NCI-H526 treated with DMSO at 0.1 percent for 48 hours (cell line): ENCODE results near the gene TCP11L2.

Experiments used
- DNase-seq: peaks from one replicate; lab custom pipeline; 2025; lab: John Stamatoyannopoulos, UW

Gene TCP11L2

DNA sequence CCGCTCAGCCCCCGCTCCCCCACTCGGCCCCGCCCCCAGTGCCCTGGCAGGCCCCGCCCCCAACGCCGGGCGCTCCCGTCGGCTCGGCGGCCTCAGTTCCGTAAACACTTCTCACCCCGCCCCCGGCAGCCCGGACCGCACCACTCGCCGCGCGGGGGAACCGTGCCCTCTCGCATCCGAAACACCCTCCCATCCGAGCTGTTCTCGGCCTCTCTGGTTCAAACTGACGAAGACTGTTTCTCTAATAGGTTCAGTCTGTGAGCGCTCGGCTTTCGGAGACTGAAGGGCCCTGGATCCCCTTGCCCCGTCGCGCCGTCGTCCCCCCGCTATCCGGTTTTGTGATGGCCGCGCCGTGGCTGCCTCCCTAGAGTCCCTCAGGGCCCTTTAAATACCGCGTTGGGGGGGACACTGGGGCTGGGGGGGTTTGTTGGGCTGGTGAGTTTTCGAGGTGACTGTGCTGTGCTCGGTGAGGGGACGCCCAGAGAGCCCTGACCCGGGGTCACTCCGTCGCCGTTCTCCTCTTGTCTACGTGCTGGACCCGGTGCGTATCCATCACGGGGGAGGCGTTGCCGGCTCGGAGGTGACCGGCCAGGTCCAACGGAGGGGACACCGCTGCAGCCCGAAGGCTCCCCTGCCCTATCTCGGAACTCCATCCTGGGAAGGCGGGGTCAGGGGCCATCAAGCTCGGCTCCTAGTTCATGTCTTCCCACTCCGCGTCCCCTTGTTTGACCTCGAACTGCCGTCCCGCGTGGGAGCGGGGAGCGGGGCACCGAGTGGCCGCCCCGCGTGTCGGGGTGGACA is at the start of gene TCP11L2:
TCP11L2 (plus strand) TSS at position 333 of the 801 bp plus-strand sequence. CDS start 8,343 bp downstream, outside the sequence.
- peak; percentile 65 for DNase-seq

DNA sequence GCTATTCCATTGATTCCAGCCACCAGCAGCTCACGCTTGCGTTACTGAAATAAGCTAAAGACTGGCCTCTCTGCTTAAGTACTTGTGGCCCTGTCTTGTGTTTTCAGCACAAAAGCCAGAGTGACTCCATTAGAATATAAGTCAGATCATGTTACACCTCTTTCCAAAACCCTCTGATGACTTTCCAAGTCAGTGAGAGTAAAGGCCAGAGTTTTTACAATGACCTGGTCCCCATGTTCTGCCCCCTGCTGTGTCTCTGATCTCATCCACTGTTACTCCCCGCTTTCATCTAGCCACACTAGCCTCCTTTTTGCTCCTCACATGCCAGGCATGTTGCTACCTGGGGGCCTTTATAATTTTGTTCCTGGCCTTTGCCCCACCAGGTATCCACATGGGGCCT is 47.8 kb upstream of the TCP11L2 start:
- no peak for DNase-seq

DNA sequence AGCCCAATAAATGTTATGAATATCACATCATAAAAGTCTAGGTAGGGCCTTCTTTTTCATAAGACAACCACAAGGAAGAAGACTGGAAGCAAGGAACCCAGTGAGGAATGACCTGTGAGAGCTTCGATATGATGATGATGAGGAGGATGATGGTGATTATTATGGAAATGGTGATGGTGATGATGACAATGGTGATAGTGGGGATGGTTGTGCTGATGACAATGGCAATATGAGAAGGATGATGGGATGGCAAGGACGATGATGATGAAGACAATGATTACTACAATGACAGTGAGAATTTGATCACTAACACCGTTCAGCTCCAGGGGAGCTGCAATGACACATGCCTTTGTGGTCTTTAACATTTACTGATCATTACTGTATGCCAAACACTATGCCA is 47.0 kb upstream of the TCP11L2 start:
- DNase-seq, result no peak

DNA sequence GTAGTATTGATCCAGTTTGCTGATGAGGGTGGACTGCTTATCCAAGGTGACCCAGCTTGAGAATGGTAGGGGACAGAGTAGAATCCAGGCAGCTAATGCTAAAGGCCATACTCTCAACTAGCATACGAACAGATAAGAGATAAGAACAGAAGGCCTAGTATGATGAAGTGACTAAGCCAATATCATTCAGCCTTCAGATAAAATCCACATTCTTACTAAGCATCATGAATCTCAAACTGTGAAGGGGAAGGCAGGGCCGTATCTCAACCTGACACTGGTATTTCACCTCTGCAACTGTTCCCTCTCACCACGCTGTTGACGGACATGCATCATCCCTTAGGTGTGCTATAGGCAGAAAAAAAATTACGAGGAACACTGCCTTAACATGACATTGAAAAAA is 46.6 kb upstream of the TCP11L2 start:
- DNase-seq, result no peak

DNA sequence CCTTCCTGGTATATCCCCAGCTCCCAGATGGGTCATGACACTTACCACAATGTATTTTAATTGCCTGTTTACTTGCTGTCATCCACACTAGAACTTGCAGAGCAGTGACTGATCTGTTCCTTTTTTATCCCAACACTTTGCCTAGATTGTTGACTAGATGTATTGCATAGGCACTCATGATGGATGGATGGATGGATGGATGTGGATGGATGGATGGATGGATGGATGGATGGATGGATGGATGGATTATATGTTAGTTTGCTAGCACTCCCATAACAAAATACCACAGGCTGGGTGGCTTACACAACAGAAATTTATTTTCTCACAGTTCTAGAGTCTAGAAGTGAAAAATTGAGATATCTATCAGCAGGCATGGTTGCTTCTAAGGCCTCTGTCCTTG is 46.0 kb upstream of the TCP11L2 start:
- no peak for DNase-seq

DNA sequence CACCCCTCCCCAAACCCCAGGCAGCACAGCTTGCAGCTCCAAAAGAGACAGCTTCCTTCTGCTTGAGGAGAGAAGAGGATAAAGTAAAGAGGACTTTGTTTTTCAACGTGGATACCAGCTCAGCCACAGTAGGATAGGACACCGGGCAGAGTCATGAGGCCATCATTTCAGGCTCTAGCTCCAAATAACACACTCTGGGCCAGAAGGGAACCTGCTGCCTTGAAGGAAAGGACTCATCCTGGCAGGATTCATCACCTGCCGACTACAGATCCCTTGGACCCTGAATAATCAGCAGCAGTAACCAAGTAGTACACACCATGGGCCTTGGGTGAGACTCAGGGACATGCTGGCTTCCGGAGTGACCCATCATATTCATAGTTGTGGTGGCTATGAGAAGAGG is 44.3 kb upstream of the TCP11L2 start:
- DNase-seq, result no peak

DNA sequence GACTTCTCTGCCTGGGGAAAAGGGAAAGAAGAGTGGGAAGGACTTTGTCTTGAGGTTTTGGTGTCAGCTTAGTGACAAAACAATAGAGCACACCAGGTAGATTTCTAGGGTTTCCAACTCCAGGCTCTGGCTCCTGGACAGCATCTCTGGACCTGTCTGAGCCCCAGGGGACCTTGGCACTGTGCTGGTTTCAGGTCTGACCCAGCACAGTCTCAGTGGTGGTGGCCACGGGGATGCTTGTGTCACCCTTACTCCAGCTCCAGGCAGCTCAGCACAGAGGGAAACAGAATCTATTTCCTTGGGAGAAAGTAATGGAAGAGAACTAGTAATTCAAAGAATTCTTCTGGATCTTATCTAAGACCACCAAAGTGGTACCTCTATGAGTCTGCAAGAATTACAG is 43.6 kb upstream of the TCP11L2 start:
- no peak for DNase-seq

DNA sequence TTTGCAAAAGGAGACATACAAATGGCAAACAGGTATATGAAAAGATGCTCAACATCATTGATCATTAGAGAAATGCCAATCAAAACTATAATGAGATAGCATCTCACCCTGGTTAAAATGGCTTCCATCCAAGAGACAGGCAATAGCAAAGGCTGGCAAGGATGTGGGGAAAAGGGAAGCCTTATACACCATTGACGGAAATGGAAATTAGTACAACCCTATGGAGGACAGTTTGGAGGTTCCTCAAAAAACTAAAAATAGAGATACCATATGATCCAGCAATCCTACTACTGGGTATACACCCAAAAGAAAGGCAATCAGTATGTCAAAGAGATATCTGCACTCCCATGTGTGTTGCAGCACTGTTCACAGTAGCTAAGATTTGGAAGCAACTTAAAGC is 37.4 kb upstream of the TCP11L2 start:
- no peak for DNase-seq

DNA sequence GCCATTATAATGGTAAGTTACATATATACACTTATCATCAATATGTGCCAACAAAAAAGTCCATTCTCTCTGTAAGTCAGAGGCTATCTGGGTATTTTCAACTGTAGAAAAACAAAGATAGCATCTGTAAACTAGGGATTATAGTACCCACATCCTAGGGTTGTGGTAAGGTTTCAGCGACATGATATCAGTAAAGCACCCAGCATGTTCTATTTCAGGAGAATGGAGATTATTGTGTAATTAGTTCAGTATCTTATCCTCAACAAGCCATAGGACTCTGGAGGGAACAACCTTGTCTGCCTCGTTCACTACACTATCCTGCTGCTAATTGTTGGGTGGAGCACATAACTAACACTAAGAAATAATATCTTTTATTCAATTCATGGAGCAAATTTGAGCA is 35.0 kb upstream of the TCP11L2 start:
- no peak for DNase-seq

DNA sequence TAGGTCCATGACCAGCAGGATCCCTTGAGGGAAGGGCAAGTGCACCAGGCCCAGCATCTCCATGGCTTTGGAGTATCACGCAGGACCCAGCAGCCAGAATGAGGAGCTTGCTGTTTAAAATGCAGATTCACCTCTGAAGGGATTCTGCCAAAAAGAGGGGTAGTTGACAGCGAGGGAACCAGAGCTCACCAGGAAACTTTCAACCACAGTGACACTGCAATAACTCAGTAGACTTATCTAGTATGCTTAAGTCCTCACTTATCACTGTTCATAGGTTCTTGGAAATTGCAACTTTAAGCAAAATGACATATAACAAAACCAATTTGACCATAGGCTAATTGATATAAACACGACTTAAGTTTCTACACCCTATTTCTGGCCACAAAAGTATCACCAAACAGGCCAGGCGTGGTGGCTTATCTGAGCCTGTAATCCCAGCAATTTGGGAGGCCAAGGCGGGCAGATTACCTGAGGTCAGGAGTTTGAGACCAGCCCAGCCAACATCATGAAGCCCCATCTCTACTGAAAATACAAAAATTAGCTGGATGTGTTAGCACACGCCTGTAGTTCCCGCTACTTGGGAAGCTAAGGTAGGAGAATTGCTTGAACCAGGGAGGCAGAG is 33.3 kb upstream of the TCP11L2 start:
- no peak for DNase-seq

DNA sequence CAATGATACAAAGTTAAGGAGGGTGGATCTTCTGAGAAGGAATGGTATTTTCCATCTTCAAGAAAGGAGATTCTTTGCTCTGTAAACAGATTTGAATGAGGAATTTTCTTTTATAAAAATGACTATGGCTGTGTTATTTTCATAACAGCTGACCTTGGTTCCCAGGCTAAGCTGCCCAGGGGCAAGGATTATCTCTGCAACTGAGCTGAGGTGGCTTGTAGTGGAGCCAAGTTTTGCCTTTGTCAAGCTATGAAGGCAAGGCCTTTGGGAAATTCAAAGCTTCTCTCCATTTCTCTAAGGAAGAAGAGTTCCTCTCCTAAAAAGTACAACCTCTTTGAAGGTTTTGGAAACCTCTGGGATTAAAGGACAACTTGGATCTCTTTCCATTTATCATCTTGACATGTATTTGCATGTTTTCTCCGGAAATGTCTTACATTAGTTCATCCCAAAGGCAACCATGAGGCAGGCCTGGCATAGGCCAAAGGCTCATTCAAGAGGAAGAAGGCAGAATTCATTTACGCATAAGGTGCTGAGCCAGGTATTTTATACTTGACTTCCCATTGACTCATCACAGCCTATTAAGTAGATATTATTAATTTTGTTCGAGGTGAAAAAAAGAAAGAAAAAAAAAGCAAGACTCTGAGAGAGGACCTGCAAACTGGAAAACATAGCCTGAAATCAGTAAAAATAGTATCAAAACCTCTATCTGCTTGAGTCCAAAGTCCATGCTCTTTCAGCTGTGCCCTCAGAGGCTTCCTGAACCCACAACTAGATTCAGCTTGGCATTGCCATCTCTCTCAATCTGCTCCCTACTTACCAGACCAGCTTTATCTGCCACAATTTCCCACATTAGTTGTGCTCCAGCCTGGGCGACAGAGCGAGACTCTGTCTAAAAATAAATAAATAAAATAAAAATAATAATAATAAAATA is 30.7 kb upstream of the TCP11L2 start:
- no peak for DNase-seq

DNA sequence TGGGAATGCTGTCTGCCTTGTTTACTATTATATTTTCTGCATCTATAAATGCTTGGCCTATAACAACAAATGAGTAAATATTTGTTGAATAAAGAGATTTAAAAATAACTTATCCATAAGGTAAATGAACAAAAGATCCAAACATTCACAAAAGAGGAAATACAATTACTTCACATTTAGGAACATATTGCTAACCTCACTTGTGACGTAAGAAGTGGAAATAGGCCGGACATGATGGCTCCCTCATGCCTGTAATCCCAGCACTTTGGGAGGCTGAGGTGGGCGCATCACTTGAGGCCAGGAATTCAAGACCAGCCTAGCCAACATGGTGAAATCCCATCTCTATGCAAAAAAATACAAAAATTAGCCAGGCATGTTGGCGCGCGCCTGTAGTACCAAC is 29.0 kb upstream of the TCP11L2 start:
- no peak for DNase-seq

DNA sequence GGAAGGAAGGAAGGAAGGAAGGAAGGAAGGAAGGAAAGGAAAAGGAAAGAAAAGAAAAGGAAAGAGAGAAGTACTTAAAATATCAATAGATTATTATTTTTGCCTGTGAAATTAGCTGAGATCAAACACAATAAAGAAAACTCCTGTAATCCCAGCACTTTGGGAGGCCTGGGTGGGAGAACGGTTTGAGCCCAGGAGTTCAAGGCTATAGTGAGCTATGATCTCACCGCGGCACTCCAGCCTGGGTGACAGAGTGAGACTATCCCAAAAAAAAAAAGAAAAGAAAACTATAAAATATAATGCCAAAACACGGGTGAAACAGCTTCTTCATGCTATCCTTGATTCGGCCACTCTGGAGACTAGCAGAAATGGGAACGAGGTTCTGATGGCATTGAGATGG is 28.5 kb upstream of the TCP11L2 start:
- DNase-seq, result no peak

DNA sequence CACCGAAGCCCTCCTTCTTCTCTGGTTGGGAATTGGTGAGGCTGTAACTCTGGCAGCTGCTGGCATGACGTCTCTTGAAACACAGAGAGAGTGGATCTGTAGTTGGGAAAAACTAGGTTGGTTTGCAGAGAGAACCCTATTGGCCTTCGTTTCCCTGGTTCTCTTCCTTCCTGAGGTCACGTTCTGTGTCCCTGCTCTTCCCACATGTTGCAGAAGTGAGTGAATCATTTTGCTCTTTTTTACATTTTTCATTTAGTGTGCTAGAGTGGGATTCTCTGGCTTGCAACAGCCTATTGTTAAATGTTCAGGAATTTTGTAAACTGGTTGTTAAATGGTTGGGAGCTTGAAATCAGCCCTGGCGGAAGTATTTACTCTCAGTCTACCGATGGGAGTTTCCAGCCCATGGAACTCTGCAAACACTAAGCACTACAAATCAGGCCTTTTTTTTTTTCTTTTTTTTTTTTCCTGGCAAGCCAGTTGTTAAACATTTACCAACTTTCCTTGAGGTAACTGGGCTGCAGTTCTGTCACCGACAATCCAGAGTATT is 27.9 kb upstream of the TCP11L2 start:
- no peak for DNase-seq

DNA sequence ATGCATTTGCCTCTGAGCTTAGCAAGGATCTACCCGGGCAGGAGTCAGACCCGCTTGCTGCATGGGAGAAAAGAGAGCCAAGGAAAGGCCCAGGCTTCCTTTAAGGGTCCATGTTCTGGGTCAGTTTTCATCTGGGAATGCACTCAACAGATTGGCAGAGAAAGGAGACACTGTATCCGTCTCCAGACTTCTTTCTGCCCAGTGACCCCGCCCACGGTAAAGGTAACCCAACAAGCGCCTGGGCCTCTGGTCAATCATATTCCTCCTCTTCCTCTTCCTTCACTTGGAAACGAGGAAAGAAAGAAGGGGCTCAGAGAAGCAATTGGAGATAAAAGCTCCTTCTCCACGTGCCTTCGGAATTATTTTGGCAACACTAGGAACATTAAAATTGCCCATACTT is 27.1 kb upstream of the TCP11L2 start:
- no peak for DNase-seq

DNA sequence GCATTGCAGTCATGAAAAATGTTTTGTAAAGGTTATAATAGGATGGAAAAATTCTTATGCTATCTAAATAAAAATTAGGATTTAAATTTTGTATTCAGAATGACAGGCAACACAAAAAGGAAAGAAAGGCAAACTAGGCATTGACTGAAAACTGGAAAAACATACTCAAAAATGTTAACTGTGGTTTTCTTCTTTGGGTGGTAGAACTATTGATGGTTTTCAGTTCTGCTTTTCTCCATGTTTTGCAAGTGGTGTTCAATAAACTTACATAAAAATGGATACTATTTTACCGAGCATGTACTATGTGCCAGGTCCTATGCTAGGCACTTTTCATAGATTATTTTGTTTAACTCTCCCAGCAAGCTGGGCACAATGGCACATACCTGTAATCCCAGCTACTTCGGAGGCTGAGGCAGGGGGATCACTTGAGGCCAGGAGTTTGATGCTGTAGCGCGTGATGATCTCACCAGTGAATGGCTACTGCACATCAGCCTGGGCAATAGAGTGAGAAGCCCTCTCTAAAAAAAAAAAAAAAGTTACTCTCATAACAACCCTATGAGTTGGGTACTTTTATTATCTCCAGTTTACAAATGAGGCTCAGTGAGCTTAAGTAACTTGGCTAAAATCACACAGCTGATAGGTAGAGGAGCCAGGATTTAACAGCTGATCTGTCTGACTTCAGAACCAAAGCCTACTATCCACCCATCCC is 26.3 kb upstream of the TCP11L2 start:
- DNase-seq, result no peak

DNA sequence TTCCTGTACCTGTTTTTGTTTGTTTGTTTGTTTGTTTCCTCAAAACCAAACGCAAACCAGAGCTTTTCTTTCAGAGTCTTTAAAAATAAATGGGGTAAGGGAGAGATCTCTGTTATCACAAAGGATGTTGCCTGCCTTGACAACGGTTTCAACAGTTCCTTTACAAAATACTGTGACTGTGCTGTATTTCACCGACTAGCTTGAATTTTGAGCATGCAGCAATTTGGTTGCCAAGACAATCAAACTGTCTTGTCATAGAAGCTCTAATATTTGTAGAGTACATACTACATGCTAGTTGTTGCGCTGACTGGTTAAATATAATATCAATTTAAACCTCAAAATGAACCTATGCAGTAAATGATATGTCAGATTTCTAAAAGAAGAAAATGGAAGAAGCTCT is 22.4 kb upstream of the TCP11L2 start:
- DNase-seq, result no peak

DNA sequence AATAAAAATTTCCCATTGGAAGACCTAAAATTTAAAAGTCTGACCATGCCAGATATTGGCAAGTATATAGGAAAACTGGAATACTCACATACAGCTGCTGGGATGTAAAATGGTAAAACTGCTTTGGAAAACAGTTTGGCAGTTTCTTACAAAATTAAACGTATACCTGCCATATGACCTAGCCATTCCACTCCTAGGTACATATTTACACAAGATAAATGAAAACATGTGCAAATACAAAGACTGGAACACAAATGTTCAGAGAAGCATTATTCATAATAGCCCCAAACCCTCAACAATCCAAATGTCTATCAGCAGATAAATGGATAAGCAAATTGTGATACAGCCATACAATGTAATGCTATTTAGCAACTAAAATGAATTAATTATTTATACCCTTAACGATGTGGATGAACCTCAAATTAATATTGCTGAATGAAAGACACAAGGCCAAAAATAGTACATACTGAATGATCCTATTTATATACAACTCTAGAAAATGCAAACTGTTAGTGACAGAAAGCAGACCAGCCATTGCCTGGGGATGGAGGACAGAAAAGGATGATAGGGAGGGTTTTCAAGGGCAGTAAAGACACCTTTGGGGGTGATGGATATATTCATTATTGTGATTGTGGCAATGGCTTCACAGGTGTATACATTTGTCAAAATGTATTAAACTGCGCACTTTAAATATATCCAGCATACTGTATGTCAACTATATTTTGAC is 21.3 kb upstream of the TCP11L2 start:
- DNase-seq, result peak; percentile 67

DNA sequence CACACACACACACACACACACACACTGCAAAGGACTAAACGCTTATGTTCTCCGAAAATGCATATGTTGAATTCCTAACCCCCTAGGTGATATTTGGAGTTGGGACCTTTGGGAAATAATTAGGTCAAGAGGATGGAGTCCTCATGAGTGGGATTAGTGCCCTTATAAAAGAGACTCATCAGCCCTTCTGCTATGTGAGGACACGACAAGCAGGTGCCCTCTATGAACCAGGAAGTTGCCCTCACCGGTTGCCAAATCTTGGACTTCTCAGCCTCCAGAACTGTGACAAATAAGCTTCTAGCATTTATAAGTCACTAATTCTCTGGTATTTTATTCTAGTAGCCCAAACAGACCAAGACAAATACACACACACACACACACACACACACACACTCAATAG is 20.7 kb upstream of the TCP11L2 start:
- no peak for DNase-seq

DNA sequence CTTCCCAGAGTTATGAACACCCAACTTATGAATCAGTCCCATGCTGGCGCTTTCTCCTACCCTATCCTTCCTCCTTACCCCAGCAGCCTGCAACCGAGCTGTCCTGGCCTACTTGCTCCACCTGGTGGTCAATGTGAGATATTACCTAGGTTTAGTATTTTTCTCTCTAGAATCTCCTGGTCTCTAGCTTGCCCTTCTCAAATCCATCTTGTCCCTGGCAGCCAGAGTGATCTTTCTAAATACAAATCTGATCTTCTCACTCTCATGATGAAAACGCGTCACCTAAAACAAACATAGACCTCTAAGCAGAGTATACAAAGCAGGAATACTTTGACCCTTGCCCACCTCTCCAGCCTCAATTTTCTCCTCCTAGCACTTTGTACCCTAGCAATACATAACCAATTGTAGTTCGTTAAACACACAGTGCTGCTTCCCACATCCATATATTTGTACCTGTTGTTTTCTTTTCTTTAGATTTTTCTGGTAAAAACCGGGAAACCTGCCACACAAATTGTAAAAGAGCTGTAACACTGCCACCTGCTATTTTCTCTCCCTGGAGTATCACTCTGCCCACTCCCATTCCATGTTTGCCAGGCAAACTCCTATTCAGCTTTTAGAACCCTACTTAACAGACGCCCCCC is 20.0 kb upstream of the TCP11L2 start:
- peak; percentile 6 for DNase-seq
